Astrocyte of the cerebellum (primary cell): ENCODE results near the gene KLHL40.

ENCODE experiments used
- DNase-seq: peaks from one replicate; pipeline ENCODE4 v3.0.0-alpha.2; 2011; ENCODE audit warnings: low read depth
- H3K4me3 ChIP-seq: 2 replicates; pipeline ENCODE4 v1.5.1; 2011; ENCODE audit warnings: mild to moderate bottlenecking, low read depth, low read length, moderate library complexity
- in situ Hi-C: cut with HindIII; loops from 2 replicates; pipeline ENCODE4 v1.10.0; 2017; ENCODE audit warnings: low sequenced_read_pairs
- TF ChIP-seq, protein P1 (sequence below): IDR thresholded peaks from 2 replicates; pipeline ENCODE4 v1.5.1; 2012; ENCODE audit warnings: low read length, low read depth, moderate library complexity, mild to moderate bottlenecking; ENCODE audit errors: missing control alignments

The KLHL40 gene

DNA sequence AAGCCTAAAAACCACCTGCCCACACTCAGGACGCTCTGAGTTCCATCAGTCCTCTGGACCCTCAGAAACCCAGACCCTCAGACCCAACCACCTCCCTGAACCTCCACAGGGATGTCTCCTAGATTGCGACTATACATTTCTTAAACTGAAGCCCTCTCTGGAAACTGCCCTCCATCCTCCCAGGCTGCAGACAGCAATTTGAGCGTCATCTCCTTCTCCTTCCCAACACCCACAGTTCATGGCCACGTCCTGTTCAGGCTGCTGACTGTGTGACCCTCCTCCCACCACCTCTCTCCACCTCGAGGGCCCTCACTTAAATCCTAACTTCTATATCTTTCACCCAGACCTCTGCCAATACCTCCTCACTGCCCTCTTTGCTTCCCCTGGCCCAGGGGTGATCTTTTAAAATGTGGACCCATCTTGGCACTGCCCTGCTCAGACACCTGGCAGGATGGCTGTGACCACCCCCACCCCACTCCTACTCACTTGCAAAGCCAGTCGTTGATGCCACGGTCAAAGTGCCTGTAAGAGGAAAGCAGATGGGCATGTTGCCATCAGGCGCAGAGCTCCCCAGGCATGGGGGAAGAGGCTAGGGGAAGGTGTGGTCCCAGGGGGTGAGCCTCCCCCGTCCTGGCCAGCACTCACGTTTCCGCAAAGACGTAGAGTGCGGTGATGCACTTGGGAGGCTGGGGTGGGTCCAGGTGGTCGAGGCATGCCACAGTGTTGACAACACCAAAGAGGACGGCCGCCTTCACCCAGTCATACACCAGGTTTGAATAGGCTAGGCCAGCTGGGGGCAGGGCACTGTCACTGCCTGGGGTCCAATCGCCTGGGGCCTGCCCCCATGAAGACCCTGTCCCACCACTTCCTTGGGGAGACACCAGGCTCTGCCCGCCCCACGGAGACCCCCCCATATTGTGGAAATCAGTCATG is 11.3 kb downstream of the KLHL40 start:
- TF ChIP-seq, protein P1, sequence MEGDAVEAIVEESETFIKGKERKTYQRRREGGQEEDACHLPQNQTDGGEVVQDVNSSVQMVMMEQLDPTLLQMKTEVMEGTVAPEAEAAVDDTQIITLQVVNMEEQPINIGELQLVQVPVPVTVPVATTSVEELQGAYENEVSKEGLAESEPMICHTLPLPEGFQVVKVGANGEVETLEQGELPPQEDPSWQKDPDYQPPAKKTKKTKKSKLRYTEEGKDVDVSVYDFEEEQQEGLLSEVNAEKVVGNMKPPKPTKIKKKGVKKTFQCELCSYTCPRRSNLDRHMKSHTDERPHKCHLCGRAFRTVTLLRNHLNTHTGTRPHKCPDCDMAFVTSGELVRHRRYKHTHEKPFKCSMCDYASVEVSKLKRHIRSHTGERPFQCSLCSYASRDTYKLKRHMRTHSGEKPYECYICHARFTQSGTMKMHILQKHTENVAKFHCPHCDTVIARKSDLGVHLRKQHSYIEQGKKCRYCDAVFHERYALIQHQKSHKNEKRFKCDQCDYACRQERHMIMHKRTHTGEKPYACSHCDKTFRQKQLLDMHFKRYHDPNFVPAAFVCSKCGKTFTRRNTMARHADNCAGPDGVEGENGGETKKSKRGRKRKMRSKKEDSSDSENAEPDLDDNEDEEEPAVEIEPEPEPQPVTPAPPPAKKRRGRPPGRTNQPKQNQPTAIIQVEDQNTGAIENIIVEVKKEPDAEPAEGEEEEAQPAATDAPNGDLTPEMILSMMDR = no peak
- in situ Hi-C loops = no loop called here
- no peak for DNase-seq
- H3K4me3 ChIP-seq = no peak overlapping the region

DNA sequence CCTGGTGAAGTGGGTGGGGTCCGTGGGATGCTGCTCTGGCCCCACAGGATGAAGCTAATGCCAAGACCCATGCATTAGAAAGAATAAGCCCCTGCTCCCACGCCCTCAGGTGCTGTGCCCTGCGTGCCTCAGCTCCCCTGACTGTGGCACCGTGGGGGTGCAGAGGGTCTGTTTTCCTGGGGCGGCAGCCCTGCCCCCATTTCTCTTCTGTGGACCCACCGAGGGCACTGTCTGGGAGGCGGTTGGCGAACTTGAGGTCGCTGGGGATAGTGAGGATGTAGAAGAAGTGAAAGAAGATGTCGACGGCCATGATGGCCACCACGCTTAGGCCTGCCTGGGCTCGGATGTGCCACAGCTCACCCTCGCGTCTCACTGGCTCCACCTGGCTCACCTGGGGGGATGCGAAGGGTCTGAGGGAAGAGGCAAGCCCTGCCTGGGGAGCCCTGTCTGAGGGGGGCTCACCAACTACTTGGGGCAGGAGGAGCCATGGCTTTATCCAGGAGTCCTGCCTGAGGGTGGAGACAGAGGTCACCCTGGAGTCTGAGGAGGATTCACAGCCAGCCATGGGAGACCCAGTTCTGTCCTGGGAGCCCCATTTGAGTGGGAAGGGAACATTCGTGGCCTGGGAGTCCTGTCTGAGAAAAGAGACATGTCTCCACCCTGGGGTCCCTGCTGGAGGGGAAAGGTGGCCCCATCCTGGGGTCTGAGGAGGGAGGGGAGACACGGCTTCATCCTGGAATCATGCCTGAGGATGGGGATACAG is 12.1 kb downstream of the KLHL40 start:
- in situ Hi-C loops = no loop called here
- TF ChIP-seq, protein P1 = no peak
- no peak for DNase-seq

DNA sequence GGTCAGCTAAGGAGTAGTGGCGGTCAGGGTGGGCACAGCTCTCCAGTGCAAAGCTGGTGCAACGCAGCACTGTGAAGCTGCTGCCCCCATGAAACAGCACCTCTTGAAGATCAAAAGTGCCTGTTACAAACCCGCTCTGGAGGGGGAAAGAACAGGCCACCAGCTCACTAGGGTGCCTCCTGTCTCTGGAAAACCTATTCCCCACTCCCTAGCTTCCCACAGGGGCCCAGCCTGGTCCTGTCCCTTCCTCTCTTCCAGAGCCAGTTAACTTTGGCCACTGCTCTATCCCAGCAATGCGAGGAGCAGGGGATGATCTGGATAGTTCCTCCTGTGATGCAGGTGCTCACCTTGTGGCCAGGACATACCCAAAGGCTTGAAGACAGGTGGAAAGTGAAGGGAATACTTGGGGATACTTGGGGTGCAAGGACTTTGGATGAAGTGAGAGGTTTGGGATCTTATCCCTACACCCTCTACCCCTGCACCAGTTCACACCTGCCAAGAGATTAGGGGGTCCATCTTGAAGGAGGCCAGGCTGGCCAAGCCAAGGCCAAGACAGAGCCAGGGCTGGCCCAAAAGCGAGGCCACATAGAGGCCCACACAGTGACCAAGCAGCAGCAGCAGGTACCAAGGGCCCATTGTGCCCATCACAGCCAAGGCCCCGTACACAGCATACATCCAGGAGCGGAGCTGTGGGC is 13.0 kb downstream of the KLHL40 start:
- no peak for DNase-seq
- in situ Hi-C loops = no loop called here
- H3K4me3 ChIP-seq = no peak overlapping the region
- TF ChIP-seq, protein P1 = no peak

More for the DNA sequence above, 12.1 kb downstream of the KLHL40 start:
- no peak overlapping the region for H3K4me3 ChIP-seq

DNA sequence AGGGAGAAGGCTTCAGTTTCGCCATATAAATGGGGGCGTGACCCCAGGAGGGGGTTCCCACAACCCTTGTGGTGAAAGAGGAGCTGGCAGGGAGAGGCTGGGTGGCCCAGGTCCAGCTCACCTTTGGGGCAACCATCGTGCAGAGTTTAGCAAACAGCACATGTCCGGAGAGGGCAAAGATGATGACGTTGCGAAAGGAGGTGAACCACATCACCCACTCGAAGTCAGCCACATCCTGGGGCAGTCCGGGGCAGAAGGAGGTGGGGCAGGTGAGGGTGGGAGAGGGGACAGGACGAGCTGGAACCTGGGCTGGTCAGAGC is 13.5 kb downstream of the KLHL40 start:
- DNase-seq = no peak
- TF ChIP-seq, protein P1 = no peak
- no peak overlapping the region for H3K4me3 ChIP-seq
- in situ Hi-C loops = no loop called here

DNA sequence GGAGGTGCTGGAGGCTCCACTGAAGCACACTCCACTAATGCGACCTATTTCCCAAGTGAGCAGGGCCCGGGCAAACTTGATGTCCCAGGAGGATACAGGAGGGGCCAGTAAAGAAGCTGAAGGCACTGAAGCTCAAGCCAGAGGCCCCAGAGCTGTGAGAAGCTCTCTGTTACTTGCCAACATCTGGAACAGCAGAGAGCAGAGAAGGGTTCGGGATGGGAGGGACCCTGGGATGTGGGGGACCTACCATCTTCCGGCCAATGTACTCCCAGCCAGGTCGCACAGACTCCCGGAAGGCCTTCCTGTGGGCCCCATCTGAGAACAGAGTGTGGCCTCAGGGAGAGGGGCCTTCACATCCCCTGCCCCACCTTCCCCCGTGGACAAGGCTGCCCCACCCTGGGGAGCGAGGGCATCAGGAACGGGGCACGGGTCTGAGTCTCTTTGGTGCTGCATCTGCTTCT is 14.2 kb downstream of the KLHL40 start:
- in situ Hi-C loops = no loop called here
- no peak for DNase-seq
- H3K4me3 ChIP-seq = no peak overlapping the region
- TF ChIP-seq, protein P1 = no peak
